WTC11 (cell line): ENCODE measurements around the gene CALCR.

Source experiments
- FOXK1 ChIP-seq: sonication (generic); formaldehyde crosslinking; IDR thresholded peaks from 2 replicates; pipeline ENCODE4 v1.8.0; 2022; ENCODE audit warnings: mild to moderate bottlenecking, moderate library complexity, missing genetic modification reagents
- ZNF138 ChIP-seq: sonication (generic); formaldehyde crosslinking; conservative IDR thresholded peaks from 2 replicates; pipeline ENCODE4 v1.8.1; 2022; ENCODE audit warnings: mild to moderate bottlenecking, moderate library complexity, missing genetic modification reagents
- TF ChIP-seq, protein P1 (sequence below): fragments of 200-600 bp; IDR thresholded peaks from 2 replicates; pipeline ENCODE4 v1.8.0; 2022; ENCODE audit warnings: antibody characterized with exemption

DNA sequence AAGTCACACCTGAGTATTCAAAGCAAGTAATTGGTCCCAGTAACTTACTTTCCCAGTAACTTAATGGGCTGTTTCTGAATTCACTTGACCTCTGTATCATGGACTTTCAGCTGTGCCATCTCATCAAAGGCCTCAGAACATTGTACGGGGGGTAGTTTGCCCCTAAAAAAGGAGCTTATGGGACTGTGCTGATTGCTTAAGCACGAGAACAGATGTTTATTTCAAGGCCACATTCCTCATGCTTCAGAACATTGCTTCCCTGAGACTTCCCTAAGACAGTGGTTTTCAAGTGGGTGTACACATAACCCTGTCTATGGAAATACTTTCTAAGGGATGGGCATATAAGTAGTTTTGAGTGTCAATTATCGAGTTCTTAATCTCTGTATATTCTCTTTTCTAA is 26.8 kb downstream of the CALCR start:
- TF ChIP-seq FOXK1 (CRISPR knock-in tag) (no peak), ZNF138 (CRISPR knock-in tag) (no peak)
- TF ChIP-seq, protein P1, sequence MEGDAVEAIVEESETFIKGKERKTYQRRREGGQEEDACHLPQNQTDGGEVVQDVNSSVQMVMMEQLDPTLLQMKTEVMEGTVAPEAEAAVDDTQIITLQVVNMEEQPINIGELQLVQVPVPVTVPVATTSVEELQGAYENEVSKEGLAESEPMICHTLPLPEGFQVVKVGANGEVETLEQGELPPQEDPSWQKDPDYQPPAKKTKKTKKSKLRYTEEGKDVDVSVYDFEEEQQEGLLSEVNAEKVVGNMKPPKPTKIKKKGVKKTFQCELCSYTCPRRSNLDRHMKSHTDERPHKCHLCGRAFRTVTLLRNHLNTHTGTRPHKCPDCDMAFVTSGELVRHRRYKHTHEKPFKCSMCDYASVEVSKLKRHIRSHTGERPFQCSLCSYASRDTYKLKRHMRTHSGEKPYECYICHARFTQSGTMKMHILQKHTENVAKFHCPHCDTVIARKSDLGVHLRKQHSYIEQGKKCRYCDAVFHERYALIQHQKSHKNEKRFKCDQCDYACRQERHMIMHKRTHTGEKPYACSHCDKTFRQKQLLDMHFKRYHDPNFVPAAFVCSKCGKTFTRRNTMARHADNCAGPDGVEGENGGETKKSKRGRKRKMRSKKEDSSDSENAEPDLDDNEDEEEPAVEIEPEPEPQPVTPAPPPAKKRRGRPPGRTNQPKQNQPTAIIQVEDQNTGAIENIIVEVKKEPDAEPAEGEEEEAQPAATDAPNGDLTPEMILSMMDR: no peak
